H1 (cell line): ENCODE measurements around the gene ZNF730. TPM values are rescaled to one million over a fixed set of nuclear protein-coding genes. Genes with fewer than 3 reads are reported as not detected.

Experiments
- CTCF ChIA-PET: fragments of 300-600 bp; sonication (Branson Sonifier 250); formaldehyde crosslinking; loops from one replicate; lab custom pipeline; 2021; ENCODE audit not compliant: partially characterized antibody; lab: Charles Lee
- POLR2A ChIA-PET: fragments of 300-600 bp; sonication (Branson Sonifier 250); formaldehyde crosslinking; loops from one replicate; lab custom pipeline; 2021; ENCODE audit warnings: inconsistent platforms; ENCODE audit not compliant: partially characterized antibody; lab: Charles Lee
- DNase-seq, 2 experiments: peaks; one replicate each; pipeline versions ENCODE4 v3.0.0 to v3.0.0-alpha.2; 2010 to 2022; ENCODE audit warnings: low spot score in 2 of 2, low read depth in 1 of 2, mixed read lengths in 1 of 2
- FAIRE-seq: peaks from 2 replicates; lab custom pipeline; 2011; peaks lifted over from hg19 to GRCh38; lab: Jason Lieb, UNC
- H2AFZ ChIP-seq: 2 replicates; pipeline ENCODE4 v1.8.1; 2012; ENCODE audit warnings: low read length, inconsistent platforms
- H2AK5ac ChIP-seq: 2 replicates; pipeline ENCODE4 v1.6.1; 2013; ENCODE audit warnings: low read depth, low read length
- H2BK120ac ChIP-seq: replicated peaks from 2 replicates; pipeline ENCODE3; 2013; ENCODE audit warnings: low read depth, low read length, inconsistent platforms
- H2BK12ac ChIP-seq: 2 replicates; pipeline ENCODE4 v1.6.1; 2013; ENCODE audit warnings: low read depth, low read length
- H2BK15ac ChIP-seq: 2 replicates; pipeline ENCODE4 v1.6.1; 2013; ENCODE audit warnings: low read length
- H2BK20ac ChIP-seq: 2 replicates; pipeline ENCODE4 v1.6.1; 2013; ENCODE audit warnings: low read length
- H2BK5ac ChIP-seq: 2 replicates; pipeline ENCODE4 v1.6.1; 2013; ENCODE audit warnings: low read depth, low read length
- H3K14ac ChIP-seq: 2 replicates; pipeline ENCODE4 v1.6.1; 2013; ENCODE audit warnings: inconsistent platforms; ENCODE audit not compliant: insufficient read length
- H3K18ac ChIP-seq: 2 replicates; pipeline ENCODE4 v1.6.1; 2013; ENCODE audit warnings: low read length; ENCODE audit errors: extremely low read depth
- H3K23ac ChIP-seq: 2 replicates; pipeline ENCODE4 v1.6.1; 2013; ENCODE audit warnings: inconsistent platforms; ENCODE audit not compliant: insufficient read length
- H3K23me2 ChIP-seq: 2 replicates; pipeline ENCODE4 v1.6.1; 2013; ENCODE audit warnings: low read depth, low read length
- H3K27ac ChIP-seq: 2 replicates; pipeline ENCODE4 v1.6.1; 2011; ENCODE audit warnings: low read depth, low read length, inconsistent platforms
- H3K27me3 ChIP-seq, 4 experiments: replicated peaks in 1 of 4; 1 replicate in 1 of 4; 2 replicates in 3 of 4; pipeline versions ENCODE4 v1.6.1 to v1.8.1; 2011 to 2013; ENCODE audit warnings: low read length in 3 of 4, mild to moderate bottlenecking in 3 of 4, inconsistent platforms in 2 of 4, mixed read lengths in 2 of 4, moderate library complexity in 1 of 4; ENCODE audit not compliant: control insufficient read depth in 3 of 4, insufficient read depth in 3 of 4; ENCODE audit errors: extremely low read depth in 1 of 4
- H3K36me3 ChIP-seq, 4 experiments: 2 replicates each; pipeline versions ENCODE4 v1.6.1 to v1.8.1; 2011 to 2013; ENCODE audit warnings: mild to moderate bottlenecking in 4 of 4, low read length in 3 of 4, moderate library complexity in 2 of 4, control low read depth in 1 of 4, inconsistent platforms in 1 of 4; ENCODE audit not compliant: insufficient read depth in 4 of 4, control insufficient read depth in 2 of 4
- H3K4ac ChIP-seq: replicated peaks from 2 replicates; pipeline ENCODE3; 2013; ENCODE audit warnings: low read length, low read depth, mixed read lengths, inconsistent platforms; ENCODE audit not compliant: insufficient read length
- H3K4me1 ChIP-seq, 4 experiments: replicated peaks in 1 of 4; 1 replicate in 1 of 4; 2 replicates in 3 of 4; pipeline versions ENCODE4 v1.6.1 to v1.8.1; 2011 to 2013; ENCODE audit warnings: low read length in 3 of 4, inconsistent platforms in 2 of 4, mixed read lengths in 1 of 4; ENCODE audit not compliant: insufficient read depth in 4 of 4, control insufficient read depth in 3 of 4
- H3K4me2 ChIP-seq, 2 experiments: 2 replicates each; pipeline versions ENCODE4 v1.6.1 to v1.8.1; 2011 to 2013; ENCODE audit warnings: low read depth in 2 of 2, low read length in 2 of 2, control low read depth in 1 of 2, inconsistent platforms in 1 of 2, mild to moderate bottlenecking in 1 of 2; ENCODE audit not compliant: insufficient read depth in 1 of 2
- H3K4me3 ChIP-seq, 4 experiments: fragments of 200-600, 300-600 bp in 1 of 4; sonication (generic), shearing (Covaris generic), sonication (Bioruptor Twin) in 1 of 4; 2 replicates each; pipeline versions ENCODE4 v1.5.1 to v1.8.1; 2011 to 2016; ENCODE audit warnings: low read length in 4 of 4, low read depth in 3 of 4, control low read depth in 2 of 4, inconsistent platforms in 2 of 4, mild to moderate bottlenecking in 2 of 4, mixed read lengths in 1 of 4, moderate library complexity in 1 of 4; ENCODE audit not compliant: insufficient read depth in 2 of 4; ENCODE audit errors: extremely low read depth in 1 of 4
- H3K56ac ChIP-seq: replicated peaks from 2 replicates; pipeline ENCODE3; 2013; ENCODE audit warnings: low read depth, mild to moderate bottlenecking, mixed read lengths, low read length, inconsistent platforms; ENCODE audit not compliant: insufficient read length
- H3K79me1 ChIP-seq: 2 replicates; pipeline ENCODE4 v1.6.1; 2013; ENCODE audit warnings: low read depth, low read length, control low read depth
- H3K79me2 ChIP-seq, 2 experiments: 2 replicates each; pipeline versions ENCODE4 v1.6.1 to v1.8.1; 2012 to 2013; ENCODE audit warnings: low read length in 2 of 2, mild to moderate bottlenecking in 2 of 2, inconsistent platforms in 1 of 2; ENCODE audit not compliant: insufficient read depth in 2 of 2, control insufficient read depth in 1 of 2
- H3K9ac ChIP-seq, 4 experiments: replicated peaks in 1 of 4; 1 replicate in 1 of 4; 2 replicates in 3 of 4; pipeline versions ENCODE4 v1.6.1 to v1.8.1; 2011 to 2013; ENCODE audit warnings: low read depth in 3 of 4, low read length in 3 of 4, control low read depth in 2 of 4, mild to moderate bottlenecking in 2 of 4, moderate library complexity in 2 of 4, inconsistent platforms in 1 of 4; ENCODE audit errors: extremely low read depth in 1 of 4
- H3K9me3 ChIP-seq, 2 experiments: 2 replicates each; pipeline versions ENCODE4 v1.6.1 to v1.8.1; 2012 to 2013; ENCODE audit warnings: mild to moderate bottlenecking in 2 of 2, moderate library complexity in 2 of 2, control low read depth in 1 of 2, inconsistent platforms in 1 of 2, low read depth in 1 of 2, low read length in 1 of 2, mixed read lengths in 1 of 2; ENCODE audit not compliant: insufficient read depth in 2 of 2
- H4K20me1 ChIP-seq, 2 experiments: replicated peaks in 1 of 2; 2 replicates each; pipeline versions ENCODE3 to v1.8.1; 2011 to 2013; ENCODE audit warnings: inconsistent platforms in 2 of 2, low read length in 2 of 2, mild to moderate bottlenecking in 1 of 2; ENCODE audit not compliant: insufficient read depth in 2 of 2, control insufficient read depth in 1 of 2
- H4K5ac ChIP-seq: 2 replicates; pipeline ENCODE4 v1.6.1; 2013; ENCODE audit warnings: low read length, low read depth, mixed read lengths, inconsistent platforms; ENCODE audit not compliant: insufficient read length
- H4K8ac ChIP-seq: 2 replicates; pipeline ENCODE4 v1.8.0; 2013; ENCODE audit warnings: mild to moderate bottlenecking, moderate library complexity, low read length, inconsistent platforms; ENCODE audit not compliant: insufficient read depth; ENCODE audit errors: extremely low read depth
- H4K91ac ChIP-seq: replicated peaks from 2 replicates; pipeline ENCODE3; 2013; ENCODE audit warnings: low read length, mixed read lengths, inconsistent platforms; ENCODE audit not compliant: insufficient read length
- BACH1 ChIP-seq: IDR thresholded peaks from 2 replicates; pipeline ENCODE4 v1.6.1; 2012; ENCODE audit warnings: low read length, improper control_type of control experiment
- BCL11A ChIP-seq, 2 experiments: IDR thresholded peaks; one replicate each; pipeline ENCODE4 v1.6.1; 2011; ENCODE audit warnings: low read depth in 2 of 2, low read length in 2 of 2, mild to moderate bottlenecking in 2 of 2
- CREB1 ChIP-seq: IDR thresholded peaks from 2 replicates; pipeline ENCODE4 v1.6.1; 2012; ENCODE audit warnings: inconsistent platforms
- GTF2F1 ChIP-seq: IDR thresholded peaks from 2 replicates; pipeline ENCODE4 v1.6.1; 2012; ENCODE audit warnings: low read depth, low read length, improper control_type of control experiment, borderline replicate concordance
- RBBP5 ChIP-seq: IDR thresholded peaks from 2 replicates; pipeline ENCODE4 v1.7.1; 2012; ENCODE audit warnings: low read depth, mild to moderate bottlenecking, inconsistent platforms, low read length, moderate library complexity, borderline replicate concordance
- SIRT6 ChIP-seq: IDR thresholded peaks from one replicate; pipeline ENCODE4 v1.7.1; 2012; ENCODE audit warnings: low read length, inconsistent platforms
- SIX5 ChIP-seq: IDR thresholded peaks from 2 replicates; pipeline ENCODE4 v1.6.1; 2011; ENCODE audit warnings: mild to moderate bottlenecking, low read depth, low read length
- SRF ChIP-seq: IDR thresholded peaks from 2 replicates; pipeline ENCODE4 v1.6.1; 2011; ENCODE audit warnings: mild to moderate bottlenecking, low read depth, low read length, moderate library complexity
- ZNF274 ChIP-seq: IDR thresholded peaks from 2 replicates; pipeline ENCODE4 v1.7.0; 2012; ENCODE audit warnings: low read length, borderline replicate concordance; ENCODE audit errors: extremely low read depth
- WGBS, 2 experiments: shearing (Covaris generic) in 1 of 2; methylation state at CpG; one replicate each; pipeline versions ENCODE4 v1.1.6 to v1.1.7; 2013 to 2015; ENCODE audit warnings: low lambda C conversion rate in 2 of 2, mixed read lengths in 2 of 2, inconsistent platforms in 1 of 2, low coverage in 1 of 2, missing lambda C conversion rate in 1 of 2; ENCODE audit not compliant: insufficient replicate concordance in 2 of 2, insufficient coverage in 1 of 2, insufficient read length in 1 of 2; ENCODE audit errors: extremely low coverage in 1 of 2, missing lambda C conversion rate in 1 of 2; 5-methylcytosine and 5-hydroxymethylcytosine counted together
- polyA plus RNA-seq, 7 experiments: library from polyadenylated mRNA; depleted of rRNA in 3 of 7; stranded (reverse) in 5 of 7; unstranded in 2 of 7; fragments of >200 nt in 5 of 7; fragments of 200-250 nt in 2 of 7; gene quantifications; 1 replicate in 5 of 7; 2 replicates in 1 of 7; 4 replicates in 1 of 7; pipeline versions ENCODE4 v1.2.1 to v1.2.3, GENCODE V29; 2011 to 2013; ENCODE audit warnings: missing spikeins in 2 of 7, mixed read lengths in 2 of 7
- total RNA-seq: library from RNA; stranded (reverse); fragmentation: NEBNext Ultra II Directional; extraction: Animal tissue kit (Norgen Biotek cat#: 25700); gene quantifications from 2 replicates; pipeline ENCODE4 v1.2.1, GENCODE V29; 2021
- TF ChIP-seq, protein P1 (sequence below): IDR thresholded peaks from 2 replicates; pipeline ENCODE4 v1.6.1; 2012; ENCODE audit warnings: inconsistent platforms
- TF ChIP-seq, protein P2 (sequence below): IDR thresholded peaks from 2 replicates; pipeline ENCODE4 v1.6.1; 2012; ENCODE audit warnings: inconsistent platforms
- TF ChIP-seq, protein P3 (sequence below): IDR thresholded peaks from 2 replicates; pipeline ENCODE4 v1.6.1; 2011; ENCODE audit warnings: low read depth, mild to moderate bottlenecking, low read length; ENCODE audit not compliant: insufficient read depth

Gene ZNF730
- total and polyA plus RNA-seq, 2 of the 8 experiments (the other 6 are each of a cell fraction or from before 2014, with no cell fraction given), result 7.0 to 29.4 TPM

DNA sequence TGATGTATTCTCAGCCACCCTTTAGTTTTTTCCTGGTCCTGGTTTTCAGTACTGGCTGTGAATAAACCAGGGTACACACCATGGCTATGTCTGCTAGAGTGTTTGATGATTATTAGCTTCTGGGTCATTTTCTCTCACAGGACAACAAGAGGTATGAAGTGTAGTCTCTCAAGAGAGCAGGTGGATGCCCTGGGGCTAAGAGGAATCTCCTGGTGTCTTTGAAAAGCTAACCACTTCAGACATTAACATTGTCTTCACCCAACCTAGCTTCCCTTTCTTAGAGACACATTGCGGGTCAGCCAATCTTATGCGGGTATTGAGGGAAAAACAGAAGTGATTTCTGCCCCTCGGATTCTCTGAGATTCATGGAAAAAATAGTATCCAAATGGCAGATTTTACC, 1.6 kb downstream of the ZNF730 start:
- Histone ChIP-seq H2BK15ac (no peak overlapping the region), H3K23me2 (no peaks in the 10 kb centered on the region; the same call in 1 of the 2 replicates), H3K27ac (no peak overlapping the region), H3K9ac (no peak overlapping the region), H2AK5ac (no peak overlapping the region), H3K27me3 (no peaks in the 10 kb centered on the region), H4K91ac (no peak overlapping the region), H4K20me1 (peaks cover 0 to 1% of the 10 kb centered on the region in 2 experiments), H4K8ac (no peak overlapping the region), H3K36me3 (peaks cover 0 to 23% (median 5%) of the 10 kb centered on the region in 4 experiments; a peak in 3 of 8 replicates), H2AFZ (no peak overlapping the region), H3K4me3 (peak overlapping the region in 3 of 4 experiments; percentile 6 to 81 (median 29); a peak in 6 of 8 replicates), H2BK20ac (no peak overlapping the region), H3K79me1 (no peaks in the 10 kb centered on the region), H3K23ac (no peak overlapping the region), H2BK120ac (no peak overlapping the region), H3K18ac (no peak overlapping the region), H4K5ac (no peak overlapping the region), H3K14ac (no peak overlapping the region), H3K56ac (no peak overlapping the region), H3K4ac (no peak overlapping the region), H2BK12ac (no peak overlapping the region), H3K79me2 (peaks cover 0 to 38% of the 10 kb centered on the region in 2 experiments; a peak in 2 of 4 replicates), H2BK5ac (no peak overlapping the region), H3K4me1 (no peaks in the 10 kb centered on the region), H3K4me2 (peak overlapping the region; percentile 65 to 76), H3K9me3 (no peaks in the 10 kb centered on the region)
- DNase-seq (peak in 1 of 2 experiments; percentile 33), FAIRE-seq (peak; percentile 88)
- POLR2A ChIA-PET, result interaction anchor here (0.7 to 2.6 kb wide), 10 partner anchors 9 to 154 kb away, joined by 3 to 25 read pairs (median 6); partner anchors contain the start of gene ZNF724
- 30% methylated on average over 3 of the region's 3 CpGs; no CpG with 5 or more reads in 1 of the 2 experiments for WGBS, 2 experiments
- CTCF ChIA-PET, result interaction anchor here (1.2 kb wide), 1 partner anchor 10 kb away, joined by 3 read pairs; no protein-coding TSS in a partner anchor
- TF ChIP-seq, protein P1, sequence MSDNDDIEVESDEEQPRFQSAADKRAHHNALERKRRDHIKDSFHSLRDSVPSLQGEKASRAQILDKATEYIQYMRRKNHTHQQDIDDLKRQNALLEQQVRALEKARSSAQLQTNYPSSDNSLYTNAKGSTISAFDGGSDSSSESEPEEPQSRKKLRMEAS, result no peak
- TF ChIP-seq, protein P2, sequence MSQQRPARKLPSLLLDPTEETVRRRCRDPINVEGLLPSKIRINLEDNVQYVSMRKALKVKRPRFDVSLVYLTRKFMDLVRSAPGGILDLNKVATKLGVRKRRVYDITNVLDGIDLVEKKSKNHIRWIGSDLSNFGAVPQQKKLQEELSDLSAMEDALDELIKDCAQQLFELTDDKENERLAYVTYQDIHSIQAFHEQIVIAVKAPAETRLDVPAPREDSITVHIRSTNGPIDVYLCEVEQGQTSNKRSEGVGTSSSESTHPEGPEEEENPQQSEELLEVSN, result no peak
- TF ChIP-seq SRF (no peak), RBBP5 (no peak), BACH1 (no peak), SIX5 (no peak), ZNF274 (no peak), SIRT6 (no peak), BCL11A (IDR thresholded peaks at IDR 0.05; ENCODE audit: low read depth in 2 of 2, low read length in 2 of 2) (no peak), CREB1 (no peak), GTF2F1 (no peak)
- TF ChIP-seq, protein P3, sequence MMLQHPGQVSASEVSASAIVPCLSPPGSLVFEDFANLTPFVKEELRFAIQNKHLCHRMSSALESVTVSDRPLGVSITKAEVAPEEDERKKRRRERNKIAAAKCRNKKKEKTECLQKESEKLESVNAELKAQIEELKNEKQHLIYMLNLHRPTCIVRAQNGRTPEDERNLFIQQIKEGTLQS, result no peak
